ENCODE data around the gene RNF144B. TPM values are rescaled to one million over a fixed set of nuclear protein-coding genes. Genes with fewer than 3 reads are reported as not detected.
A peak's percentile ranks its signal among the peaks of the same experiment; 100 is the strongest.

The RNF144B gene
- total RNA-seq, 1 donor from 2014 or later = 6.3 TPM

DNA sequence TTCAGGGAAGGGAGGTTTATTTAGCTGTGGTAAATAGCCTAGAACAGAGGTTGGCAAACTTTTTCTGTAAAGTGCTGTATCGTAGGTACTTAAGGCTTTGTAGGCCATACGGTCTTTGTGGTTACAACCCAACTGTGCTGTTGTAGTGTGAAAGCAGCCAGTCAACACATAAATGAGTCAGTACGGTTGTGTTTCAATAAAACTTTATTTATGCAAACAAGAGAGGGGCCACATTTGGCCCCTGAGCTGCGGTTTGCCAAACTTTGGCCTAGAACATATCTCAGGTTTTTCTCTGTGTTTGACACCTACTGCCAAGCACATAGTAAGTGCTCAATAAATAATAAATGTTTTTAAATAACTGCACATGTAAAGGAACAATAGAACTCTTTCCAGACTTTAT is 102.2 kb downstream of the RNF144B start:
- H3K4me3 ChIP-seq (ENCODE audit: low read depth, low read length) = no peak overlapping the region
- no peak for DNase-seq (ENCODE audit: low read depth)
- TF ChIP-seq, protein P1, sequence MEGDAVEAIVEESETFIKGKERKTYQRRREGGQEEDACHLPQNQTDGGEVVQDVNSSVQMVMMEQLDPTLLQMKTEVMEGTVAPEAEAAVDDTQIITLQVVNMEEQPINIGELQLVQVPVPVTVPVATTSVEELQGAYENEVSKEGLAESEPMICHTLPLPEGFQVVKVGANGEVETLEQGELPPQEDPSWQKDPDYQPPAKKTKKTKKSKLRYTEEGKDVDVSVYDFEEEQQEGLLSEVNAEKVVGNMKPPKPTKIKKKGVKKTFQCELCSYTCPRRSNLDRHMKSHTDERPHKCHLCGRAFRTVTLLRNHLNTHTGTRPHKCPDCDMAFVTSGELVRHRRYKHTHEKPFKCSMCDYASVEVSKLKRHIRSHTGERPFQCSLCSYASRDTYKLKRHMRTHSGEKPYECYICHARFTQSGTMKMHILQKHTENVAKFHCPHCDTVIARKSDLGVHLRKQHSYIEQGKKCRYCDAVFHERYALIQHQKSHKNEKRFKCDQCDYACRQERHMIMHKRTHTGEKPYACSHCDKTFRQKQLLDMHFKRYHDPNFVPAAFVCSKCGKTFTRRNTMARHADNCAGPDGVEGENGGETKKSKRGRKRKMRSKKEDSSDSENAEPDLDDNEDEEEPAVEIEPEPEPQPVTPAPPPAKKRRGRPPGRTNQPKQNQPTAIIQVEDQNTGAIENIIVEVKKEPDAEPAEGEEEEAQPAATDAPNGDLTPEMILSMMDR (conservative IDR thresholded peaks at IDR 0.05; ENCODE audit: low read depth, low read length) = no peak

- TF ChIP-seq, protein P1 (conservative IDR thresholded peaks at IDR 0.05; ENCODE audit: low read depth, low read length) = peak; percentile 27
- DNase-seq (ENCODE audit: low read depth) = peak; percentile 66
- no peak overlapping the region for H3K4me3 ChIP-seq (ENCODE audit: low read depth, low read length)
Observed at GRCh38 chr6:18491308-18492045, 104.3 kb downstream of the RNF144B start.

- peak; percentile 94 for DNase-seq (ENCODE audit: low read depth)
- no peak overlapping the region for H3K4me3 ChIP-seq (ENCODE audit: low read depth, low read length)
- TF ChIP-seq, protein P1 (conservative IDR thresholded peaks at IDR 0.05; ENCODE audit: low read depth, low read length) = no peak
Observed at GRCh38 chr6:18492972-18493371, 105.8 kb downstream of the RNF144B start.

GRCh38 chr6:18493382-18493891 is 106.3 kb downstream of the RNF144B start:
- TF ChIP-seq, protein P1 (conservative IDR thresholded peaks at IDR 0.05; ENCODE audit: low read depth, low read length) = no peak
- DNase-seq (ENCODE audit: low read depth) = peak; percentile 99
- no peak overlapping the region for H3K4me3 ChIP-seq (ENCODE audit: low read depth, low read length)

- no peak for DNase-seq (ENCODE audit: low read depth)
- H3K4me3 ChIP-seq (ENCODE audit: low read depth, low read length) = no peak overlapping the region
- TF ChIP-seq, protein P1 (conservative IDR thresholded peaks at IDR 0.05; ENCODE audit: low read depth, low read length) = no peak
Observed at GRCh38 chr6:18493925-18494324, 106.8 kb downstream of the RNF144B start.

DNA sequence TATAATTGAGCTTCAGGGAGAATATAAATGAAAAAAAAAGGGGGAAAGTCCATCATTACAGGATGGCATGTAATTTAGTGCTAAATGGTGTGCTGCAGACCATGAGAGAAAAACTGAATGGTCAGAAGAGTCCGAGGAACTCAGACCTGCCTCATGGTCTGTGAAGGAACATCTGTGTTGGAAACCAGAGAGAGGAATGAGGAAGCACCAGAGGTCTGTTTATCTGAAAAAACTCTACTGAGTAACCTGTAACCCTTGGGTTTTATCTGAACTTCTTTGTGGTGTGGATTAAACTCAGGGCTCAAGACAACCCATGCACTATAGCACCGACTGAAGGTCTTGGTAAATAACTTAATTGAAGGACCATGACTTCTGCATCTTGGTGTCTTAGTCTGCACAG is 108.1 kb downstream of the RNF144B start:
- TF ChIP-seq, protein P1 (conservative IDR thresholded peaks at IDR 0.05; ENCODE audit: low read depth, low read length) = no peak
- H3K4me3 ChIP-seq (ENCODE audit: low read depth, low read length) = no peak overlapping the region
- DNase-seq (ENCODE audit: low read depth) = peak; percentile 91

DNA sequence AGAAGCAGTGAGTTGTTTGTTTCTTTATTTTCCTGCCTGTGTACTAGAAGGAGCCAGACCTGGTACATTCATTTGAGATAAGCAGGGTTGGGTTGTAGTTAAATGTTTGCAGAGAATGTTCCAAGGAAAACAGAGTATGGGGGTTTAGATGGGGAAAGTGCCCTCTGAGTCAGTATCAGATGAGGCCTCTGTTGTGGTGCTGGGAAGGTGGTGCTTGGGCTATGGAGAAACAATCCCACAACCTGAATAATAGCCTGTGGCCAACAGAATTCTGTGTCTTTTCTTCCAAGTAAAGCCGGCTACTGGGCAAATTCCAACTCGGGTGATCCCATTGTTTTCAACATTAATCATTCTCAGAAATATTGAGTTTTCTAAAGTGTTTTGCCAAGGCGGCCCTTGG is 109.3 kb downstream of the RNF144B start:
- no peak overlapping the region for H3K4me3 ChIP-seq (ENCODE audit: low read depth, low read length)
- TF ChIP-seq, protein P1 (conservative IDR thresholded peaks at IDR 0.05; ENCODE audit: low read depth, low read length) = no peak
- peak; percentile 87 for DNase-seq (ENCODE audit: low read depth)

Data from epithelial cell of proximal tubule (primary cell).